MG63 (cell line): ENCODE measurements around the gene BNIPL. TPM values are rescaled to one million over a fixed set of nuclear protein-coding genes. Genes with fewer than 3 reads are reported as not detected.

Experiments
- DNase-seq: peaks from one replicate; pipeline ENCODE4 v3.0.0-alpha.2; 2020
- H3K27me3 ChIP-seq: fragments of 250-450 bp; sonication (Bioruptor Pico); 2 replicates; pipeline ENCODE4 v1.5.1; 2020; ENCODE audit warnings: mild to moderate bottlenecking, moderate library complexity
- H3K36me3 ChIP-seq: fragments of 250-450 bp; sonication (Bioruptor Pico); 2 replicates; pipeline ENCODE4 v1.5.1; 2020; ENCODE audit warnings: mild to moderate bottlenecking, moderate library complexity
- H3K4me3 ChIP-seq: fragments of 250-450 bp; sonication (Bioruptor Pico); 2 replicates; pipeline ENCODE4 v1.5.1; 2020; ENCODE audit warnings: mild to moderate bottlenecking, moderate library complexity
- H3K9me3 ChIP-seq: fragments of 250-450 bp; sonication (Bioruptor Pico); 2 replicates; pipeline ENCODE4 v1.5.1; 2020; ENCODE audit warnings: mild to moderate bottlenecking, moderate library complexity
- total RNA-seq: library from RNA; depleted of rRNA; stranded (reverse); fragments of >200 nt; shearing (Covaris generic); gene quantifications from 2 replicates; pipeline ENCODE4 v1.2.3, GENCODE V29; 2014; ENCODE audit warnings: low replicate concordance; rRNA removed

Gene BNIPL
- total RNA-seq, 1 experiment from 2014 or later = 0.20 TPM

DNA sequence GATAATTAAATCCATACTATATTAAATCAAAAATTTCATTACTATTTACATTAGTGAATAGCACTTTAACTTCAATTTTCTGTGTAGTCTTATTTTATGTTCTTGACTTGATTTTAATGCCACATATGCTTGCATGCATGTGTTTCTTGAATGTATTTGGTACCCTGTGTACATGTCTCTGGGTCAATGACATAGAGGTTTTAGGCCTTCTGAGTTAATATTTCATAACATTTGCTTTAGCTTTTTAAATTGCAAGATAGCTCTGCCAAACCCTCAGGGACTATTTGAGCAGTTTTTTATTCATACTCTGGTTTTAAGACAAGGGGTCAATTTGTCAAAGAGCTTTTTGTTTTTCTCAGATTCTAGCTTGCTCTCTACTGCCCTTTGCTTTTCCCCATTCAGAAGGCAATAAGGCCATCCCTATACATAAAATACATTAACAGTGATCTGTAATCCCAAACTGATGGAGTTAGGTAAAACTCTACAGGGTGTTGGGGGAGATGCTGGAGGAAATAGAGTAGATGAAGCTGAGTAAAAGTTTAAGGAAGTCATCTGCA lies 28.8 kb downstream of the BNIPL start:
- Histone ChIP-seq H3K9me3 (no peaks in the 10 kb centered on the region), H3K27me3 (no peaks in the 10 kb centered on the region), H3K4me3 (no peak overlapping the region), H3K36me3 (peaks cover 6% of the 10 kb centered on the region; the same call in 1 of the 2 replicates)
- DNase-seq = no peak

DNA sequence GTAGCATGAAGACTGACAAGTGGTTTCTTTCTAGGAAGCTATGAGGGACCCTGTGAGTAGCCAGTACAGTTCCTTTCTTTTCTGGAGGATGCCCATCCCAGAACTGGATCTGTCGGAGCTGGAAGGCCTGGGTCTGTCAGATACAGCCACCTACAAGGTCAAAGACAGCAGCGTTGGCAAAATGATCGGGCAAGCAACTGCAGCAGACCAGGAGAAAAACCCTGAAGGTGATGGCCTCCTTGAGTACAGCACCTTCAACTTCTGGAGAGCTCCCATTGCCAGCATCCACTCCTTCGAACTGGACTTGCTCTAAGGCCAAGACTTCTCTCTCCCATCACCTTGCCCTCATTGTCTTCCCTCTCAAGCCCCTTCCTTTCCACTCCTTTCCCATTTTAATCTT lies 30.8 kb downstream of the BNIPL start:
- no peaks in the 10 kb centered on the region for H3K27me3 ChIP-seq
- no peak overlapping the region for H3K4me3 ChIP-seq
- DNase-seq = no peak
- H3K36me3 ChIP-seq = peaks cover 9% of the 10 kb centered on the region; the same call in 1 of the 2 replicates
- H3K9me3 ChIP-seq = no peaks in the 10 kb centered on the region

DNA sequence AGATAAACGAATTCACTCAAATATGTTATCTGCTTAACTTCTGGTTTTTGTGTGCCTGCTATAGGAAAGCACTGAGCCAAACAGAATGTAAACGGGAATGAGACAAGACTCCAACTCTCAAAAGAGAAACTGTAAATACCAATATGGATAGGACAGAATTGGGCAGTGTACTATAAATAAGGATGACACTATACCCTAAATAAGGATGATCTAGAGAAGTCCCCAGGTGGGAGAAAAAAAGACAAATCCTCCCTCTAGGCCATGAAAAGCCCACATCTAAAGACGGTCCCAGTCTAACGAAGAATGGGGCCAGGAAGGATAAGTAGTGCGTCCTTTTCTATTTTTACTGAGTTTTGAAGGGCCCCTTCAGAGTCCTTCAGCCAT lies 32.7 kb downstream of the BNIPL start:
- no peak for DNase-seq
- Histone ChIP-seq H3K36me3 (peaks cover 9% of the 10 kb centered on the region; the same call in 1 of the 2 replicates), H3K9me3 (no peaks in the 10 kb centered on the region), H3K27me3 (no peaks in the 10 kb centered on the region), H3K4me3 (no peak overlapping the region)

DNA sequence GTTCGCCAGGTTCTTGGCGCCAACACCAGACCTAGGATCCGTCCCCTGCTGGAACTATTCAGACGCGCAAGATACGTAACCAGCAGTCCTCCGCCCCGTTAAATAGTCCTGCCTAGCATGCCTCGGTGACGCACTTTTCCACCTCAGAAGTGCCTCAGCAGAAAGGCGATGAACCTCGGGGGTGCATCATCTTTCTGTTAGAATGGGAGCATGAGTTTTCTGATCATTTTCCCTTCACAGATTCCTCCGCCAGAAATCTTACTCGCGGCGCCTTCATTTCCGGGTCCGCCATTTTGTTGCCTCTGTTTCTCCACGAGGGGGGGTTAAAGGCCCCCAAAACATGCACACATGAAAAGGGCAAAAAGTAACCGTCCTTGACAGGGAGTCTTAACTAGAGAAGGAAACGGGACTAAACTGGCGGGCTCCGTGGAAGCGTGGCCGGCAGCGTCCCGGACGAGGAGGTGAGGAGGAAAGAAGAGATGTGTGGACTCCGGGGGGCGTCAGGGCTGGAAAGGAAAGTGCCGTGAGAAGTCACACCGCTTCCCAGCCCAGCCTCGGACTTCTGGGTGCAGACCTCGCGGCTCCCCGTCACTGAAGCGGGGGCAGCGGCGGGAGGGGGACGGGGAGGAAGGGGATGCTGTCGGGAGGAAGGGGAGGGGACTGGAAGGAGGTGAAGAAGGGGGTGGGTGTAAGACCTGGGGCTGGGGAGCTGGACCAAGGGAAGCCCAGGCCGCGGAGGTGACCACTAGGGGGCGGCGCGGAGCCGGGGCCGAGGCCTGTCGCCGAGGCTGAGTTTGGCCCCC lies 34.3 kb downstream of the BNIPL start, which contains the start of gene GABPB2:
Gene GABPB2 (plus strand): TSS at position 288 of the 803 bp plus-strand sequence. CDS start 17,429 bp downstream, outside the sequence.
- Histone ChIP-seq H3K27me3 (no peaks in the 10 kb centered on the region), H3K4me3 (peak within 1 kb of the TSS; percentile 90), H3K9me3 (no peaks in the 10 kb centered on the region), H3K36me3 (peaks cover 9% of the 10 kb centered on the region; the same call in 1 of the 2 replicates)
- peak; percentile 98 for DNase-seq

DNA sequence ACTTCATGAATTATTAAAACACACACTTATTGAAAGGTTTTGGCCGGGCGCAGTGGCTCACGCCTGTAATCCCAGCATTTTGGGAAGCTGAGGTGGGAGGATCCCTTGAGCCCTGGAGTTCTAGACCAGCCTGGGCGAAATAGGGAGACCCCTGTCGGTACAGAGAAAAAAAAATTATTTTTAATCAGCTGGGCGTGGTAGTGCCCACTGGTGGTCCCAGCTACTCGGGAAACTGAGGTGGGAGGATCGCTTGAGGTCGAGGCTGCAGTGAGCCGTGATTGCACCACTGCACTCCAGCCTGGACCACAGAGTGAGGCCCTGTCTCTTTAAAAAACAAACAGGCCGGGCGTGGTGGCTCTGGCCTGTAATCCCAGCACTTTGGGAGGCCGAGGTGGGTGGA lies 35.8 kb downstream of the BNIPL start:
- no peaks in the 10 kb centered on the region for H3K27me3 ChIP-seq

DNA sequence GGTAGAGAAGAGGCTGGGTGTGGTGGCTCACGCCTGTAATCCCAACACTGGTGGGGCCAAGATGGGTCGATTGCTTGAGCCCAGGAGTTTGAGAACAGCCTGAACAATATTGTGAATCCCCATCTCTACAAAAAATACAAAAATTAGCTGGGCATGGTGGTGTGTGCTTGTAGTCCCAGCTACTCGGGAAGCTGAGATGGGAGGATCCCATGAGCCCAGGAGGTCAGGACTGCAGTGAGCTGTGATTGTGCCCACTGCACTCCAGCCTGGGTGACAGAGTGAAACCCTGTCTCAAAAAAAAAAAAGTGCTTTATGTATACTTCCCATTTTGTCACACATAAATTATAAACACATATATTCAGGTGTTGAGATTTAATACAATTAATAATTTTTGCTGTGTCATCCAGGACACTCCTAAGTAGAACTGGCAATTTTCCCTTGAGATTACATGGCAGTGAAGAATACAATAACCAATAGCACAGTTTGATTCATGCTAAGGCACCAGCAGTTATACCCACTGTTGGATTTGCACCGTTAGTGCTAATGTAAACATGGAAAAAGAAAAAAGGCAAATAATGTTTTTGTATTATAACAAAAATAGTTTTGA lies 49.7 kb downstream of the BNIPL start:
- Histone ChIP-seq H3K36me3 (no peaks in the 10 kb centered on the region; the same call in 1 of the 2 replicates), H3K4me3 (no peak overlapping the region), H3K27me3 (no peaks in the 10 kb centered on the region), H3K9me3 (no peaks in the 10 kb centered on the region; the same call in 1 of the 2 replicates)
- DNase-seq = no peak

More for the DNA sequence above, 35.8 kb downstream of the BNIPL start:
- H3K36me3 ChIP-seq = peaks cover 9% of the 10 kb centered on the region; the same call in 1 of the 2 replicates
- DNase-seq = no peak
- no peak overlapping the region for H3K4me3 ChIP-seq
- H3K9me3 ChIP-seq = no peaks in the 10 kb centered on the region

Other genes starting within 250 kb of the BNIPL start
- gene CTSK, start 228.3 kb upstream of the BNIPL start, total RNA-seq = 0.92 and 2.3 TPM in 2 replicates
- 7.3 and 13.7 TPM in 2 replicates for gene ARNT, start 160.0 kb upstream of the BNIPL start, total RNA-seq
- gene CTXND2, start 149.4 kb upstream of the BNIPL start, total RNA-seq = not detected in 2 replicates
- 23.5 and 49.2 TPM in 2 replicates for gene SETDB1, start 110.2 kb upstream of the BNIPL start, total RNA-seq
- 86.1 and 89.6 TPM in 2 replicates for gene CERS2, start 61.8 kb upstream of the BNIPL start, total RNA-seq
- gene ANXA9, start 54.3 kb upstream of the BNIPL start, total RNA-seq = 0.46 TPM in 1 of 2 replicates, not detected in the other
- gene MINDY1, start 29.7 kb upstream of the BNIPL start, total RNA-seq = 8.7 and 8.9 TPM in 2 replicates
- gene PRUNE1, start 28.1 kb upstream of the BNIPL start, total RNA-seq = 7.5 and 8.1 TPM in 2 replicates
- 1.1 TPM in 1 of 2 replicates, not detected in the other for gene C1orf56, start 11.2 kb downstream of the BNIPL start, total RNA-seq
- gene CDC42SE1, start 23.0 kb downstream of the BNIPL start, total RNA-seq = 39.9 and 44.1 TPM in 2 replicates
- gene MLLT11, start 23.8 kb downstream of the BNIPL start, total RNA-seq = 6.8 and 11.5 TPM in 2 replicates
- 2.2 and 13.6 TPM in 2 replicates for gene GABPB2, start 34.2 kb downstream of the BNIPL start, total RNA-seq
- gene SEMA6C, start 110.0 kb downstream of the BNIPL start, total RNA-seq = 1.4 TPM in 1 of 2 replicates, not detected in the other
- gene TNFAIP8L2, start 120.1 kb downstream of the BNIPL start, total RNA-seq = not detected in 2 replicates
- gene LYSMD1, start 129.3 kb downstream of the BNIPL start, total RNA-seq = 2.0 and 11.4 TPM in 2 replicates
- 43.1 and 69.6 TPM in 2 replicates for gene SCNM1, start 129.6 kb downstream of the BNIPL start, total RNA-seq
- not detected in 2 replicates for gene TMOD4, start 139.4 kb downstream of the BNIPL start, total RNA-seq
- gene VPS72, start 153.6 kb downstream of the BNIPL start, total RNA-seq = 87.3 and 105 TPM in 2 replicates
- gene PIP5K1A, start 162.0 kb downstream of the BNIPL start, total RNA-seq = 28.3 and 38.6 TPM in 2 replicates
- gene PSMD4, start 218.1 kb downstream of the BNIPL start, total RNA-seq = 225 and 311 TPM in 2 replicates
- 14.9 and 22.9 TPM in 2 replicates for gene ZNF687, start 245.7 kb downstream of the BNIPL start, total RNA-seq